Measurements from ENCODE around the gene RSPH1. TPM values are rescaled to one million over a fixed set of nuclear protein-coding genes. Genes with fewer than 3 reads are reported as not detected.

The RSPH1 gene
- total RNA-seq, 6 experiments from 2014 or later = not detected

DNA sequence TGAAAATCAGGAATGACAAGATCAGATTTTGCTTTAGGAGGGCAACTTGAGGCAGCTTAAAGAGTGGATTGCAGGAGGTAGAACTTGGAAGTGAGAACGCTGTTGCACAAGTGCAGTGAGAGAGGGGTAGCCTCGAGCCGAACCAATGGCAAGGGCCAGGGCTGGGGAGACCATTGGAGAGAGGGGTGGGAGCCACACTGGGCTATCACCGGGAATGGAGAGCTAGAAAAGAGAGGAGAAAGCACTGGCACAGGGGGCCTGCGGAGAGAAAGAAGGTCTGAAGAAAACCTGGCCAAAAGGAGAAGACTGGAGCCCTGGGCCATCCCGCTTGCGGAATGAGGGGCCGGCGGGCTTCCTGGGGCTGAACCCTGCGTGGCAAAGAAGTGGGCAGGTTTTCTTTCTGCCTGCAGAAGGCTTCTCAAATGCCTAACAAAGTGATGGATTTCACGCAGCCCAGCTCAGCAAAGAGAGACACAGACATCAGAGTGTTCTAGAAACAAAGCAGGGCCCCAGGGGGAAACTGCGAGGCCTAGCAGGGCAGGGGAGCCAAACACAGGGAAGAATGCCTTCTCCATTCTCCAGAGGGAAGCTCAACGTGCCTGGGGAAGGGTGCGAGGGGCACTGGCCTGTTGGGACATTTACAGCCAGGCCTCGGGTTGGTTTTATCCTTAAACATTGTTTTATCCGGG lies 16.5 kb upstream of the RSPH1 start:
- Mint-ChIP-seq H3K9me3 (no peaks in the 10 kb centered on the region), H3K27me3 (ENCODE audit: insufficient read depth) (peaks cover 24% of the 10 kb centered on the region), H3K36me3 (ENCODE audit: low read depth) (no peaks in the 10 kb centered on the region), H3K4me3 (no peak overlapping the region; the same call in 1 of the 2 replicates), H3K27ac (no peak overlapping the region), H3K4me1 (ENCODE audit: low read depth) (no peaks in the 10 kb centered on the region)
- TF ChIP-seq, protein P1, sequence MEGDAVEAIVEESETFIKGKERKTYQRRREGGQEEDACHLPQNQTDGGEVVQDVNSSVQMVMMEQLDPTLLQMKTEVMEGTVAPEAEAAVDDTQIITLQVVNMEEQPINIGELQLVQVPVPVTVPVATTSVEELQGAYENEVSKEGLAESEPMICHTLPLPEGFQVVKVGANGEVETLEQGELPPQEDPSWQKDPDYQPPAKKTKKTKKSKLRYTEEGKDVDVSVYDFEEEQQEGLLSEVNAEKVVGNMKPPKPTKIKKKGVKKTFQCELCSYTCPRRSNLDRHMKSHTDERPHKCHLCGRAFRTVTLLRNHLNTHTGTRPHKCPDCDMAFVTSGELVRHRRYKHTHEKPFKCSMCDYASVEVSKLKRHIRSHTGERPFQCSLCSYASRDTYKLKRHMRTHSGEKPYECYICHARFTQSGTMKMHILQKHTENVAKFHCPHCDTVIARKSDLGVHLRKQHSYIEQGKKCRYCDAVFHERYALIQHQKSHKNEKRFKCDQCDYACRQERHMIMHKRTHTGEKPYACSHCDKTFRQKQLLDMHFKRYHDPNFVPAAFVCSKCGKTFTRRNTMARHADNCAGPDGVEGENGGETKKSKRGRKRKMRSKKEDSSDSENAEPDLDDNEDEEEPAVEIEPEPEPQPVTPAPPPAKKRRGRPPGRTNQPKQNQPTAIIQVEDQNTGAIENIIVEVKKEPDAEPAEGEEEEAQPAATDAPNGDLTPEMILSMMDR (IDR thresholded peaks at IDR 0.05) = no peak
- DNase-seq = no peak

- no peak for DNase-seq
- Mint-ChIP-seq H3K4me1 (ENCODE audit: low read depth) (no peaks in the 10 kb centered on the region), H3K27ac (no peak overlapping the region), H3K9me3 (no peaks in the 10 kb centered on the region), H3K27me3 (ENCODE audit: insufficient read depth) (peaks cover 18% of the 10 kb centered on the region), H3K4me3 (no peak overlapping the region), H3K36me3 (ENCODE audit: low read depth) (no peaks in the 10 kb centered on the region)
- TF ChIP-seq, protein P1 (IDR thresholded peaks at IDR 0.05) = no peak
These were observed 13.2 kb upstream of the RSPH1 start for GRCh38 chr21:42509244-42509643.

DNA sequence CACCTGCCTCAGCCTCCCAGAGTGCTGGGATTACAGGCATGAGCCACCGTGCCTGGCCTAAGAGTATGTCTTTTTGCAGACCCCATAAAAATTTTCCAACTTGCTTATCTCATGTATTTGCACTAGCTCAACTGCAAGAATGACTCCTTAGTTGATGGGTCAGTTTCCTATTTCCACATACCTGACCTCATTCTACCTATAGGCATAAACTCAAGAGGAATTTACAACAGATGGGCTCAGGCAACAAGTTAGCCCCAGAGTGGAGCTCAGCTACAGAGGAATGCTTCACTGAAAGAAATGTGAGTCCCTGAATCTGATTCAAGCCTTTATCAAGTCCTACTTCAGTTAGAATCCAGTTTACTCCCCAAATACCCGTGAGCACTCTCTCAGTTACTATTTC lies 12.3 kb upstream of the RSPH1 start:
- no peaks in the 10 kb centered on the region for H3K9me3 Mint-ChIP-seq
- H3K27me3 Mint-ChIP-seq (ENCODE audit: insufficient read depth) = peaks cover 18% of the 10 kb centered on the region
- TF ChIP-seq, protein P1 (IDR thresholded peaks at IDR 0.05) = no peak
- H3K36me3 Mint-ChIP-seq (ENCODE audit: low read depth) = no peaks in the 10 kb centered on the region
- H3K4me1 Mint-ChIP-seq (ENCODE audit: low read depth) = no peaks in the 10 kb centered on the region
- no peak for DNase-seq
- no peak overlapping the region for H3K27ac Mint-ChIP-seq
- H3K4me3 Mint-ChIP-seq = no peak overlapping the region

DNA sequence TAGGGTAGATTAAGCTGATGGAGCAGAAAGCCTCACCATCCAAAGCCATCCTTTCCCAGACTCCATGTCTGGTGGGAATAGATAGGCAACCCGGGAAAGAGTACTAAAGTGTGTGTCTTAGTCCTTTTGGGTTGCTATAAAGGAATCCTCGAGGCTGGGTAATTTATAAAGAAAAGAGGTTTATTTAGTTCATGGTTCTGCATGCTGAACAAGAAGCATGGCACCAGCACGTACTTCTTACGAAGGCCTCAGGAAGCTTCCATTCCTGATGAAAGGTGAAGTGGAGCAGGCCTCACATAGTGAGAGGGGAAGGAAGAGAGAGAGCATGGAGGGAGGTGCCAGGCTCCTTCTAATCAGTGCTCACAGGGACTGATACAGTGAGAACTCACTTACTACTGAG lies 11.4 kb upstream of the RSPH1 start:
- Mint-ChIP-seq H3K4me3 (no peak overlapping the region), H3K36me3 (ENCODE audit: low read depth) (no peaks in the 10 kb centered on the region), H3K4me1 (ENCODE audit: low read depth) (no peaks in the 10 kb centered on the region), H3K27me3 (ENCODE audit: insufficient read depth) (peaks cover 10% of the 10 kb centered on the region), H3K27ac (no peak overlapping the region), H3K9me3 (no peaks in the 10 kb centered on the region)
- TF ChIP-seq, protein P1 (IDR thresholded peaks at IDR 0.05) = no peak
- no peak for DNase-seq

DNA sequence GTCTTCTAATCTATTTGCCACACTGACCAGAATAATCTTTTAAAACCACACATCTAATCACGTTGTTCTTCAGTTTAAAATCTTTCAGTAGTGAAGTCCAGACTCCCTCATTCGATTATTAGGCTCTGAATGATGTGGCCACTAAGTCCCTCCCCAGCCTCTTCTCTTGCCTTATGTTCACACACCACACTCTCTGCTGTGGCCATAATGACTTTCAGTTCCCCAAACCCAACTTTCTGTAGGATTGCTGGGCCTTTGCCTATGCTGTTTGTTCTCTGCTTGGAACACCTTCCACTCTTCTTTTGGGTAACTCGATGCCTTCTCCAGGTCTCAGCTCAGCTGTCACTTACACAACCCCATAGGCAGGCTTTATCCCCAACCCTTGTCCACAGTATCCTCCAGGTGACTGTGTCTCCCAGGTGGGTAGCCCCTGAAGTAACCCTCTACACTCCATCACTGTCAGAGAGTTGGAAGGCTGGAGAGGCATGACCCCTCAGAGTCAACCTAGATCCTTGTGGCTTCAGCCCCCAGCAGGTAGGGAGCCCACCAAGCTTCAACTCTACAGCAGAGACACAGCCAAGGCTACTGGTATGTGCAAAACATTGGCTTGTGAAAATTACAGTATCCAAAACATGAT lies 9.2 kb upstream of the RSPH1 start:
- TF ChIP-seq, protein P1 (IDR thresholded peaks at IDR 0.05) = no peak
- Mint-ChIP-seq H3K27ac (no peak overlapping the region), H3K9me3 (no peaks in the 10 kb centered on the region), H3K36me3 (ENCODE audit: low read depth) (no peaks in the 10 kb centered on the region), H3K4me3 (no peak overlapping the region), H3K4me1 (ENCODE audit: low read depth) (no peaks in the 10 kb centered on the region), H3K27me3 (ENCODE audit: insufficient read depth) (peaks cover 8% of the 10 kb centered on the region; the same call in 1 of the 2 replicates)
- no peak for DNase-seq
